ENCODE results near the gene SKIC2.
"Not testable (repeated sequence)": the region's sequence is repeated elsewhere in the genome, so short reads cannot be mapped to it uniquely, and the experiment has no call there.

The SKIC2 gene

GRCh38 chr6:31958741-31959739 is at the start of gene SKIC2, which contains the start of gene NELFE:
Gene SKIC2, plus strand, starts transcription at chr6:31959175. Its CDS starts 18 bp downstream, at chr6:31959193.
Gene NELFE, minus strand, starts transcription at chr6:31958971. Its CDS starts 525 bp downstream, at chr6:31958446.
- peak; percentile 99 for DNase-seq

DNA sequence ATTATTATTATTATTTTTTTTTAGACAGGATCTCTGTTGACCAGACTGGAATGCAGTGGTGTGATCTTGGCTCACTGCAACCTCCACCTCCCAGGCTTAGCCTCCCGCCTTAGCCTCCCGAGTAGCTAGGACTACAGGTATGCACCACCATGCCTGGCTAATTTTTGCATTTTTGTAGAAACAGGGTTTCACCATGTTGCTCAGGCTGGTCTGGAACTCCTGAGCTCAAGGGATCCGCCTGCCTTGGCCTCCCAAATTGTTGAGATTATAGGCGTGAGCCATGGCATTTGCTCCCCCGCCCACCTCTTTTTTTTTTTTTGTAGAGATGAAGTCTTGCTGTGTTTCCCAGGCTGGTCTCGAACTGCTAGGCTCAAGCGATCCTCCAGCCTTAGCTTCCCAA is 49.7 kb upstream of the SKIC2 start:
- not testable (repeated sequence) for DNase-seq

DNA sequence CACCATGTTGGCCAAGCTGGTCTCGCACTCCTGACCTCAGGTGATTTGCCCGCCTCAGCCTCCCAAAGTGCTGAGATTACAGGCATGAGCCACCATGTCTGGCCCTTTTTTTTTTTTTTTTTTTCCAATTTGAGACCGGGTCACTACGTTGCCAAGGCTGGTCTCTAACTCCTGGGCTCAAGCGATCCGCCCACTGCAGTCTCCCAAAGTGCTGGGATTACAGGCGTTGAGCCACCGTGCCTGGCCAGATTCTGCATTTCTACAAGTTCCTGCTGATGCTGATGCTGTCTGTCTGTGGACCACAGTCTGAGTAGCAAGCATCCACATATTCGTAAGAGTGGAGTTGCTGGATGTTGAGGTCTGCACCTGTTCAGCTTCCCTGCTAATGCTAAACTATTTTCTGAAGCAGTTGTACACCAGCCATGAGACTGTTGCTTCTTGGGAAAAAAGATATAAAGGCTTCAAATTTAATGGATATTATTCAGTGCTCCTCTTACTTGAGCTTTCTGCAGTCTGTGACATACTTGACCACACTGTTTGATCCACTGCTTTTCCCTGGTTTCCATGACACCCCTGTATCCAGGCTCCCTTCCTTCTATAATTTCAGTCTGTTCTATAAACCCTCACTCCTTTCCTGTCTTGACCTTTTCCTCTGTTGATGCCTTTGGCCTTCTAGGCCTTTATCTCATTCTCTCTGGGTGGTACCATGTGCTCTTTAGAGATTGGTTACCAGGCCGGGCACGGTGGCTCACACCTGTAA is 47.0 kb upstream of the SKIC2 start:
- DNase-seq = no peak

DNA sequence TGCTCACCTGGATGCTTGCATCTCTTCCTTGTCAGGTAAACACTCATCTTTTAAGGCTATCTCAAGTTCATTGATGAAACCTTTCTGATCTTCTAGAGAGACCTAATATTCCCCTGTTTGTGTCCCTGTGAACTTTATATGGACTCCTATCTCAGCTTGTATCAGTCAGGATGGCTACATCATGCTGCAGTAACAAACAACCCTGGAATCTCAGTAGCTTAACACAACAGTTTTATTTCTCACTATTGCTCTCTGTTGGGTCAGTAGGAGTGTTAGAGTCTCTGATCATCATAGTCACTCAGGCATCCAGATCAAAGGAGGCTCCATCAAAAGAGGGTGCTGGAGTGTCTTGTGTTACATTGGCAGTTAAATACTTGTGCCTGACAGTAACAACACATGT is 43.6 kb upstream of the SKIC2 start:
- no peak for DNase-seq

DNA sequence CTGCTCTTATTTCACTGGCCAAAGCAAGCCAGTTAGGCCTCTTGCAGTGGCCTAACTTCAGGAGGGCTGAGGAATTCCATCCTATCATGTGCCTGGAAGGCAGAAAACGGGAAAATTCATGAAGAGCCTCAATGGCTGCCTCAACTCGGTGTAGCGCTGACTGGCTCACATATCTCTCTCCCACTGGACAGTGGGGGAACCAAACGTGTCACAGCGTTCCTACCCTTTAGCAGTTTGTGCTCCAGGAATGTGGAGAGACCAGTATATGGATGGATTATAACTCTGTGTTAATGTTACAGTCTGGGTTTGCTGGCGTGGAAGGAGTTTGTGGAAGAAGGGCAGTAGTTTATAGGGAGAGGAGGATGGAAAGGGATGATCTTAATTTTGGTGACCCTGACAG is 43.2 kb upstream of the SKIC2 start:
- DNase-seq = no peak

- DNase-seq = no peak
These were observed 40.8 kb upstream of the SKIC2 start for GRCh38 chr6:31918069-31918720.

GRCh38 chr6:31919624-31920303 is 39.2 kb upstream of the SKIC2 start:
- no peak for DNase-seq

GRCh38 chr6:31920811-31921210 is 38.2 kb upstream of the SKIC2 start:
- no peak for DNase-seq

- peak in 1 of 2 donors; percentile 34 for DNase-seq
These were observed 36.0 kb upstream of the SKIC2 start for GRCh38 chr6:31922942-31923341.

- no peak for DNase-seq
These were observed 31.6 kb upstream of the SKIC2 start, which contains the start of gene C2 for GRCh38 chr6:31927242-31927862. Gene C2, plus strand, starts transcription at chr6:31927717. Its CDS starts 36 bp downstream, at chr6:31927753.

GRCh38 chr6:31927863-31928671 is 30.9 kb upstream of the SKIC2 start:
- DNase-seq = no peak

DNA sequence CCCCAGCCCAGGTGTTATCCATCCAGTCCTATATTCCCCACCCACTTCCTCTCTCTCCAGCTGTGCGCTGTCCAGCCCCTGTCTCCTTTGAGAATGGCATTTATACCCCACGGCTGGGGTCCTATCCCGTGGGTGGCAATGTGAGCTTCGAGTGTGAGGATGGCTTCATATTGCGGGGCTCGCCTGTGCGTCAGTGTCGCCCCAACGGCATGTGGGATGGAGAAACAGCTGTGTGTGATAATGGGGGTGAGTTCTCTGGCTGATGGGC is 30.4 kb upstream of the SKIC2 start:
- no peak for DNase-seq

- no peak for DNase-seq
These were observed 28.0 kb upstream of the SKIC2 start for GRCh38 chr6:31930962-31931361.

GRCh38 chr6:31932137-31932536 is 26.8 kb upstream of the SKIC2 start:
- DNase-seq = not testable (repeated sequence)

DNA sequence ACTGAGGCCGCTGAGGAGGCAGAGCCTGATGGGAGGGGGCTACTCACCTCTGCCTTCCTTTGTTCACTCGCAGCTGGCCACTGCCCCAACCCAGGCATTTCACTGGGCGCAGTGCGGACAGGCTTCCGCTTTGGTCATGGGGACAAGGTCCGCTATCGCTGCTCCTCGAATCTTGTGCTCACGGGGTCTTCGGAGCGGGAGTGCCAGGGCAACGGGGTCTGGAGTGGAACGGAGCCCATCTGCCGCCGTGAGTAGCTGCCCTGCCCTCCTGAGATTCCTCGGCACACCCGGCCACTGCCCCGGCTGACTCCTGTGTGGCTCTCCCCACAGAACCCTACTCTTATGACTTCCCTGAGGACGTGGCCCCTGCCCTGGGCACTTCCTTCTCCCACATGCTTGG is 25.4 kb upstream of the SKIC2 start:
- DNase-seq = no peak

GRCh38 chr6:31935021-31935420 is 24.0 kb upstream of the SKIC2 start:
- no peak for DNase-seq

DNA sequence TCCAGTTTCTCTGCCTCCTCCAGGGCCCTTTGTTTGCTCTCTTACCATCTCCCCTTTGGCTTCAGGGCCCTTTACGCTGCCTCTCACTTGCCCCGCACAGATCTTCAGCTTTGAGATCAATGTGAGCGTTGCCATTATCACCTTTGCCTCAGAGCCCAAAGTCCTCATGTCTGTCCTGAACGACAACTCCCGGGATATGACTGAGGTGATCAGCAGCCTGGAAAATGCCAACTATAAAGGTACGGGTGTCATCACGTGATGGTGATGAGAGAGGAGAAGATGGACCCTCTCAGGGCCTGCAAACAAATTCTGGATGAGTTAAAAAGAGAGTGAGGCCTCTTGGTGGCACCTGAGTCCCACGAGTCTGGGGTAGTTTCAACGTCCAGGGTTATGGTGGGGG is 23.2 kb upstream of the SKIC2 start:
- no peak for DNase-seq

- DNase-seq = no peak
These were observed 18.7 kb upstream of the SKIC2 start for GRCh38 chr6:31940256-31940664.

DNA sequence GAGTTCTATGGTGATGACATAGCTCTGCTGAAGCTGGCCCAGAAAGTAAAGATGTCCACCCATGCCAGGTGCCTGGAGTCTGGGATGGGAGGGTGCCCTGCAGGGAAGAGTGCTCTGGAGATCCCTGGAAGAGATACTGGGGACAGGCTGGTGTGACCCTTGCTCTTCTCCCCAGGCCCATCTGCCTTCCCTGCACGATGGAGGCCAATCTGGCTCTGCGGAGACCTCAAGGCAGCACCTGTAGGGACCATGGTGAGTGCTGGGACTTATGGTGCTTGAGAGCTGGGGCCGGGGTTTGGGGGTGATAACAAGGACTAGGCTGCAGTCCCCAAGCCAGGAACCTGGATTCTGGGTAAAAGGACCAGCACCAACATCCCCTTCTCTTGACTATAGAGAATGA is 15.2 kb upstream of the SKIC2 start:
- DNase-seq = no peak

DNA sequence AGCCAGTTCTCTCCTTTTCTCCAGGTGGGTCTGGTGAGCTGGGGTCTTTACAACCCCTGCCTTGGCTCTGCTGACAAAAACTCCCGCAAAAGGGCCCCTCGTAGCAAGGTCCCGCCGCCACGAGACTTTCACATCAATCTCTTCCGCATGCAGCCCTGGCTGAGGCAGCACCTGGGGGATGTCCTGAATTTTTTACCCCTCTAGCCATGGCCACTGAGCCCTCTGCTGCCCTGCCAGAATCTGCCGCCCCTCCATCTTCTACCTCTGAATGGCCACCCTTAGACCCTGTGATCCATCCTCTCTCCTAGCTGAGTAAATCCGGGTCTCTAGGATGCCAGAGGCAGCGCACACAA is 13.8 kb upstream of the SKIC2 start:
- no peak for DNase-seq

Data from CD4-positive, alpha-beta T cell treated with Interferon alpha-2 for 1 hour (primary cell).